Measurements from ENCODE around the gene BRD7.
"Not testable (repeated sequence)": the region's sequence is repeated elsewhere in the genome, so short reads cannot be mapped to it uniquely, and the experiment has no call there.

The BRD7 gene

GRCh38 chr16:50359626-50360025 is 9.2 kb downstream of the BRD7 start:
- DNase-seq (ENCODE audit: low read depth, low spot score) = no peak

DNA sequence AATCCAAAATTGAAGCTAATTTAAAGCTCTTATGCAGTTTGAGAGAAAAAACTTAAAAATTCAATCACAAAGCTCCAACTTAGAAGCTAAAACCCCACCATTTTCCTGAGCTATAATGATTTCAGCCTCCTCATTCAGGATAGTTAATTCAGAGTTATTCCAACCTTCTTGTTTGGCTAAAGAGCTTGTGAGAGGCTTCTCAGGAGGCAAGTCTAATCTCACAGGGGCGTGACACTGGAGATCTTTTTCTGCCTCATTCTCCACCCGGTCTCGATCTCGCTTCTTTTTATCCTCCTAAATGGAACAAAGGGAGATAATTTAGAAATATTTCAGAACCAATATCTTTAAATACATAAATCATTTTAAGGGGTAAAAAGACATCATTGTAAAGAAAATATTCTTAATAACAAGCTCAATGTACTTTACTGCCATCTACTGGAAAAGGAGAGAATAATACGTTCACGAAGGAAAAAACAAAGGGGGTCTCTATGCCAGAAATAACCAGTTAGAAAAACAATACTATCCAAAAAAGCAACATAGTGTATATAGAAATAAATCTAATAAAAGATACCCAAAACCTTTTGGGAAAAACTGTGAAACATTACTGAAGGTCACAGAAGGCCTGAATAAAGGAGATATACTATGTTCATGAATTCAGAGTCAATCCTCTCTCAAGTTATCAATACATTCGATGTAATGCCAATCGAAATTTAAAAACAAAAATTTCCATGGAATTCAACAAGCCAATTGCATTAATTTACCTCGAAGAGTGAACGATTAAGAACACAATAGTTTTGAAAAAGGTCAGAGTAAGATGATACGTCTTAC is 13.9 kb downstream of the BRD7 start:
- no peak for DNase-seq (ENCODE audit: low read depth, low spot score)

GRCh38 chr16:50354082-50354481 is 14.7 kb downstream of the BRD7 start:
- DNase-seq (ENCODE audit: low read depth, low spot score) = no peak

DNA sequence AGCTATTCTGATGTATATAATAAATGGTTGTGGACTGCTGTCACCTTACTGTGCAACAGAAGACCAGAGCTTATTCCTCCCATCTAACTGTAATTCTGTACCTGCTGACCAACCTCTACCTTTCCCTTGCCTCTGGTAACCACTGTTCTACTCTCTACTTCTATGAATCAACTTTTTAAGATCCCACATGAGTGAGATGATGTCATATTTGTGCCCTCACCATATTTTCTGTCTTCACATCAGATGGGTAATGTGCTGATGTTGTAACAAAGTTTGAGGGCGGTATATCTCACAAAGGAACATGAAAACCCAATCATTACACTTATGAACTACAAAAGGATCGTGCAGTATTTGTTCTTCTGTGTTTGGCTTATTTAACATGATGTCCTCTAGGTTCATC is 16.8 kb downstream of the BRD7 start:
- no peak for DNase-seq (ENCODE audit: low read depth, low spot score)

- DNase-seq (ENCODE audit: low read depth, low spot score) = no peak
Observed at GRCh38 chr16:50351116-50351515, 17.7 kb downstream of the BRD7 start.

DNA sequence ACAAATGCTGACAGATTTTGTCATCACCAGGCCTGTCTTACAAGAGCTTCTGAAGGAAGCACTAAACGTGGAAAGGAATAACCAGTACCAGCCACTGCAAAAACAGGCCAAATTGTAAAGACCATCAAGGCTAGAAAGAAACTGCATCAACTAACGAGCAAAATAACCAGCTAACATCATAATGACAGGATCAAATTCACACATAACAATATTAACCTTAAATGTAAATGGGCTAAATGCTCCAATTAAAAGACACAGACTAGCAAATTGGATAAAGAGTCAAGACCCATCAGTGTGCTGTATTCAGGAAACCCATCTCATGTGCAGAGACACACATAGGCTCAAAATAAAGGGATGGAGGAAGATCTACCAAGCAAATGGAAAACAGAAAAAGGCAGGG is 23.6 kb downstream of the BRD7 start:
- DNase-seq (ENCODE audit: low read depth, low spot score) = not testable (repeated sequence)

DNA sequence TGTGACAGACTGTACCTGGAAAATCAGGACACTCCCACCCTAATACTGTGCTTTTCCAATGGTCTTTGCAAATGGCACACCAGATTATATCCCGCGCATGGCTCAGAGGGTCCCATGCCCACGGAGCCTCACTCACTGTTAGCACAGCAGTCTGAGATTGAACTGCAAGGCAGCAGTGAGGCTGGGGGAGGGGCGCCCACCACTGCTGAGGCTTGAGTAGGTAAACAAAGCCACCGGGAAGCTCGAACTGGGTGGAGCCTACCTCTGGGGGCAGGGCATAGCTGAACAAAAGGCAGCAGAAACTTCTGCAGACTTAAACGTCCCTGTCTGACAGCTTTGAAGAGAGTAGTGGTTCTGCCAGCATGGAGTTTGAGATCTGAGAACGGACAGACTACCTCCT is 25.2 kb downstream of the BRD7 start:
- DNase-seq (ENCODE audit: low read depth, low spot score) = not testable (repeated sequence)

GRCh38 chr16:50340578-50340977 is 28.2 kb downstream of the BRD7 start:
- DNase-seq (ENCODE audit: low read depth, low spot score) = no peak

DNA sequence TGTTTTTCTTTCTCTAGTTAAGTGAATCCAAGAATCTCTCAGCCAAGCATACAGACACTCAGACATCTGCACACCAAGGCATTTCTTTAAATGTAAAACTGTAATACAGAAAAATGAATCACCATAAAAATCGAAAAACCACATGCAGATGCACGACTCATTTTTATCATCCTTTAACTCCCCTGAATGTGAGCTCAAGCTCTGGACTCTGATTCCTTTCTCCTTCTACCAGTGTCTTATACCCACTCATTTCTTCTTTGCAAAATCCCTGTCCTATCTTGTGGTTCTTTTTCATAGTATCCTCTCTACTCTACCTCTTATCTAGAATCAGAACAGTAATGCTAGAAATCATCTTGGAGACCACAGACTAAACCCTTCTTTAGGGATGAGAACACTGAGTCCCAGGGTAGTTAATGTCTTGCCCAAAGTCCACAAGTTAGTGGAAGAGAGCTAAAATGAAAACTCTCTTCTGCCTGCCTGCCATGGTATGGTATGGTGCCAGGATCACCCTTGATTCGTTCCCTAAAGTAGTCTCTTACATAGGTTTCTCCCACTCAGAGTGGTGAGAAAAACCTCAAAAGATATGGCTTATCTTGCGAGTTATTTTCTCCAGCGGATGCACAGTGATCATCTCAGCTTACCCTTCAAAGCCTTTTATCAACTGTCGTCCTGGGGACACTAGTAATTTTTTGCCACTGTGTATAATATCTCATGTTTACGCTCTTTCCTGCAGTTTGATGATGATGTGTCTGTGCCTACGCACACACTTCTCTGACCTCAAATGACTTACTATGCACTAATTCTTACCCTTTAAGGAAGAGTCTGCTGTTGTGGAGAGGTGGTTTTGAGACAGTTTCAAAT is 30.2 kb downstream of the BRD7 start:
- no peak for DNase-seq (ENCODE audit: low read depth, low spot score)

DNA sequence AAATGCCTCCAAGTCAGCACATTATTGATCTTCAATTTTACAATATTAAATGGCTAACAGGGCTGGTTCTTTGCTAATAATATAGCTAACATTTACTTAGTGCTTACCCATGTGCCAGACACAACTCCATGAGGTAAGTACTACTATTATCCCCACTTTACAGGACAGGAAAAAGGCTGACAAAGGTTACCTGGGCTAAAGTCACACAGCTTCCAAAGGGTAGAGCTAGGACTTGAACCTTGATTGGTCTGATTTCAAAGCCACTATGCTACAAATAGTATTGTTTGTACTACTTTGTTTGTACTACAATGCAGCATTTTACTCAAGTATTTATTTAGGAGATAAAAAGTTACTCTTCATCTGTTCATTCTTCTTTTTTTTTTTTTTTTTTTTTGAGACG is 31.9 kb downstream of the BRD7 start:
- DNase-seq (ENCODE audit: low read depth, low spot score) = no peak

- no peak for DNase-seq (ENCODE audit: low read depth, low spot score)
Observed at GRCh38 chr16:50335196-50335958, 33.4 kb downstream of the BRD7 start.

GRCh38 chr16:50334106-50334975 is 34.4 kb downstream of the BRD7 start:
- DNase-seq (ENCODE audit: low read depth, low spot score) = no peak

GRCh38 chr16:50332599-50332998 is 36.2 kb downstream of the BRD7 start:
- no peak for DNase-seq (ENCODE audit: low read depth, low spot score)

- no peak for DNase-seq (ENCODE audit: low read depth, low spot score)
Observed at GRCh38 chr16:50331570-50331969, 37.2 kb downstream of the BRD7 start.

GRCh38 chr16:50329446-50330189 is 39.2 kb downstream of the BRD7 start:
- DNase-seq (ENCODE audit: low read depth, low spot score) = no peak

DNA sequence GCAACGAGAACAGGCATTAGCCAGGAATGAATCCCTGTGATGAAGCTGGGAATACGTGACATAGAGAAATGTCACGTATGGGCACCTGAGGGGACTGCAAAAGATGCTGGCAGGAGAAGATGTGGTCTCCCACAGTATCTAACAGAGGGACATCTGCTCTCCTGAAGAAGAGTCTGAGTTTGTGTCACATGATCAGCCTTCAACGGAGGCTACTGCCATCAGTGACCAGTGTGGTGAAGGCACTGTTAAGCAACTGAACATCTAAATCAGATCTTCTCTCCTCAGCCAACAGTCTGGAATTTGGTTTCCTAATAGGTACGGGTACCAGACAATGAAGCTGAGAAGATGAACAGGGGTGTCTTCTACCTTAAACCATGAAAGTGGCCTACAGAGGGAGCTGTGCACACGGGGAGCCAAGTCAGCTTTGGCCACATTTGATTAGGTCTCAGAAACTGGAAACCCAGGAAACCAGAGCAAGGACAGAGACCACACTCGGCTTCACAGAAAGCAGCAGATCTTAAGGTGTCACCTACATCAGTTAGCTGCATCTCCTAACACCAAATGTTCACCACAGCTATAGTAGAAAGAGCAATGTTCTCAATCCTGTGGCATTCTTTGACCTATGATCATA is 41.8 kb downstream of the BRD7 start:
- no peak for DNase-seq (ENCODE audit: low read depth, low spot score)

DNA sequence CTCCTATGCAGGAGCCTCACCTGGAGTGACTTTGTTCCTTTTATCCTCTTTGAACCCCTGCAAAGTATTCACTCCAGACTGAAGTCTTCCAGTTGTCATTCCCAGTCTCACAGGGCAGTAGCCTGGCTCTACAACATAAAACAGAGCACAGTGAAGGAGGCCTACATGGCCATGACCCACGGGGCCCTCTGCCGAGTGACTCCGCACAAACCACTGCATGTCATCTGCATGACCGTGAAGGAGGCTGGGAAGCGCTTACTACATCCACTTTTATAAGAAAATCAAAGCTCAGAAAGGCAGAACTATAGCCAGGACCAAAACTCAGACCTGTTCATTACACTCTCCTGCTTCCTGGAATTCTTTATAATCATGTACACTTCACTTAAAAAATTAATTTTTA is 42.5 kb downstream of the BRD7 start:
- DNase-seq (ENCODE audit: low read depth, low spot score) = no peak

- no peak for DNase-seq (ENCODE audit: low read depth, low spot score)
Observed at GRCh38 chr16:50324345-50324744, 44.4 kb downstream of the BRD7 start.

DNA sequence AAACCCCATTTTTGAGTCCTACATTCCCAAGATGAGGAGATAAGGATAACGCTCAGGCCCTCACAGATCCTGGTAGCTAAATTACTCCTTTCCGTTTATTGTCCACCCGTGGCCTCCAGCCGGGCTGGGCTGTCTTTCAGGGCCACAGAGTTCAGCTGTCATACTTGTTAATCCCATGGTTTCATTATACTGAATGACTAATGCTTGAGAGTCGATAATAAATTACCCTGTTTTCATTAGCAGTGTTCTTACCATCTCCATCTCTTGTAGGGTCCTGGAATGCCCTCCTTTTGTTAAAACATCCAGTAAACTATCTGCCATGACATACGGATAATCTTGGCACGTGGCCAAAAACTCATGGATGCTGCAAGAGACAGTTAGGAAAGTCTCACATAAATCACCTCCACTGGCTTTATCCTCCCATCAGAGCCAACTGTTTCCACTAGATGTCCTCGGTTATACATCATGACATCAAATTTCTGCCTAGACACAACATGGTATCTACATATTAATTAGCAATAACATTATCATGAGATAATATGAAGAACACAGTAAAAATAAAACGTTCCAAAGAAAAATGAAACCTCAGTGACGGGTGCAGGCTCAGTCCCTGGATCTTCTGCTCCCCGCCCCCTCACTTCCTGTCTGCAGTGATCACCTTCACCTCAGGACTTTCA is 45.3 kb downstream of the BRD7 start:
- no peak for DNase-seq (ENCODE audit: low read depth, low spot score)
